HepG2 (cell line): ENCODE data around the gene ETFA. TPM values are rescaled to one million over a fixed set of nuclear protein-coding genes. Genes with fewer than 3 reads are reported as not detected.
A peak's percentile ranks its signal among the peaks of the same experiment; 100 is the strongest.

Experiments
- ATF1 ChIP-seq: IDR thresholded peaks from 2 replicates; pipeline ENCODE4 v1.6.1; 2016; ENCODE audit warnings: mild to moderate bottlenecking, control low read depth
- BATF2 ChIP-seq: sonication (generic); formaldehyde crosslinking; IDR thresholded peaks from 2 replicates; pipeline ENCODE4 v1.8.0; 2022; ENCODE audit warnings: mild to moderate bottlenecking, missing genetic modification reagents, moderate library complexity
- DDIT3 ChIP-seq: sonication (generic); formaldehyde crosslinking; IDR thresholded peaks from 2 replicates; pipeline ENCODE4 v1.4.0; 2020; ENCODE audit warnings: mild to moderate bottlenecking, missing genetic modification reagents
- GABPB1 ChIP-seq: IDR thresholded peaks from 2 replicates; pipeline ENCODE4 v1.6.1; 2016; ENCODE audit warnings: mild to moderate bottlenecking, missing genetic modification reagents, moderate library complexity, missing compliant biosample characterization
- GRHL1 ChIP-seq: sonication (generic); formaldehyde crosslinking; conservative IDR thresholded peaks from 2 replicates; pipeline ENCODE4 v1.8.0; 2022; ENCODE audit warnings: missing genetic modification reagents
- HIVEP1 ChIP-seq: sonication (generic); formaldehyde crosslinking; IDR thresholded peaks from 2 replicates; pipeline ENCODE4 v1.4.0; 2020; ENCODE audit warnings: mild to moderate bottlenecking, missing genetic modification reagents
- ISX ChIP-seq: sonication (generic); formaldehyde crosslinking; conservative IDR thresholded peaks from 2 replicates; pipeline ENCODE4 v1.5.0; 2020; ENCODE audit warnings: missing genetic modification reagents
- LRRFIP1 ChIP-seq: sonication (generic); formaldehyde crosslinking; conservative IDR thresholded peaks from 2 replicates; pipeline ENCODE4 v1.4.0; 2020; ENCODE audit warnings: missing genetic modification reagents
- RAD21 ChIP-seq: fragments of 450-650 bp; formaldehyde crosslinking; IDR thresholded peaks from 2 replicates; pipeline ENCODE4 v1.5.0; 2020; ENCODE audit warnings: mild to moderate bottlenecking
- SAP130 ChIP-seq: IDR thresholded peaks from 2 replicates; pipeline ENCODE4 v1.6.1; 2016; ENCODE audit warnings: low read depth
- SOX6 ChIP-seq, 2 experiments: fragments of 450-650 bp in 1 of 2; sonication (generic) in 1 of 2; formaldehyde crosslinking in 1 of 2; IDR thresholded peaks; 2 replicates each; pipeline versions ENCODE4 v1.4.0 to v1.6.1; 2017 to 2020; ENCODE audit warnings: antibody characterized with exemption in 1 of 2, mild to moderate bottlenecking in 1 of 2, missing genetic modification reagents in 1 of 2
- WIZ ChIP-seq: sonication (generic); formaldehyde crosslinking; IDR thresholded peaks from 2 replicates; pipeline ENCODE4 v1.5.1; 2020; ENCODE audit warnings: mild to moderate bottlenecking, missing genetic modification reagents
- ZFP62 ChIP-seq: sonication (generic); formaldehyde crosslinking; IDR thresholded peaks from 2 replicates; pipeline ENCODE4 v1.4.0; 2020; ENCODE audit warnings: missing genetic modification reagents
- ZFP91 ChIP-seq: sonication (generic); formaldehyde crosslinking; IDR thresholded peaks from 2 replicates; pipeline ENCODE4 v1.9.0; 2022; ENCODE audit warnings: missing genetic modification reagents, mild to moderate bottlenecking, borderline replicate concordance
- ZKSCAN8 ChIP-seq: IDR thresholded peaks from 2 replicates; pipeline ENCODE4 v1.6.1; 2016; ENCODE audit warnings: borderline replicate concordance, missing genetic modification reagents, missing compliant biosample characterization
- ZNF292 ChIP-seq: sonication (generic); formaldehyde crosslinking; IDR thresholded peaks from 2 replicates; pipeline ENCODE4 v1.8.1; 2022; ENCODE audit warnings: mild to moderate bottlenecking, low read depth, missing genetic modification reagents, borderline replicate concordance
- ZNF503 ChIP-seq: sonication (generic); formaldehyde crosslinking; IDR thresholded peaks from 2 replicates; pipeline ENCODE4 v1.4.0; 2020; ENCODE audit warnings: missing genetic modification reagents
- ZNF589 ChIP-seq: sonication (generic); formaldehyde crosslinking; conservative IDR thresholded peaks from 2 replicates; pipeline ENCODE4 v1.8.0; 2022; ENCODE audit warnings: mild to moderate bottlenecking, moderate library complexity, missing genetic modification reagents
- ZNF841 ChIP-seq: sonication (generic); formaldehyde crosslinking; IDR thresholded peaks from 2 replicates; pipeline ENCODE4 v1.8.1; 2023; ENCODE audit warnings: missing genetic modification reagents, borderline replicate concordance
- ZNF883 ChIP-seq: sonication (generic); formaldehyde crosslinking; IDR thresholded peaks from 2 replicates; pipeline ENCODE4 v1.5.1; 2020; ENCODE audit warnings: mild to moderate bottlenecking, missing genetic modification reagents; ENCODE audit errors: not compliant biosample characterization
- polyA plus RNA-seq, 8 experiments: library from polyadenylated mRNA; depleted of rRNA in 3 of 8; stranded (reverse) in 7 of 8; unstranded in 1 of 8; fragments of >200 nt; fragmentation: Illumina TruSeq in 4 of 8; extraction: Trizol in 4 of 8; gene quantifications; 2 replicates each; pipeline versions ENCODE4 v1.2.1 to v1.2.3, GENCODE V29; 2011 to 2016; ENCODE audit warnings: low read depth in 4 of 8, missing spikeins in 1 of 8, mixed read lengths in 1 of 8; ENCODE audit not compliant: insufficient read depth in 1 of 8
- total RNA-seq, 5 experiments: library from RNA; depleted of rRNA; stranded (reverse); fragments of >200 nt; fragmentation: Illumina TruSeq; extraction: Trizol; gene quantifications; 2 replicates each; pipeline ENCODE4 v1.2.3, GENCODE V29; 2016; ENCODE audit warnings: low read depth in 1 of 5

ETFA gene
- total and polyA plus RNA-seq, 2 of the 13 experiments (the other 11 are each of a cell fraction or from before 2014, with no cell fraction given): 291 to 396 TPM

- TF ChIP-seq LRRFIP1 (CRISPR knock-in tag) (no peak), ZFP62 (CRISPR knock-in tag) (no peak), SAP130 (peak; percentile 93), GRHL1 (no peak), ZFP91 (peak; percentile 52), ZNF503 (CRISPR knock-in tag) (no peak), RAD21 (CRISPR knock-in tag) (no peak), GABPB1 (CRISPR knock-in tag) (peak; percentile 78), DDIT3 (CRISPR knock-in tag) (no peak), ZNF883 (CRISPR knock-in tag) (no peak), ATF1 (CRISPR knock-in tag) (peak; percentile 83), WIZ (CRISPR knock-in tag) (0 out of 2 replicates have a peak, but pooled peaks have one; percentile 55), ZKSCAN8 (CRISPR knock-in tag) (no peak), SOX6 (IDR thresholded peaks at IDR 0.05) (no peak), SOX6 (CRISPR knock-in tag; IDR thresholded peaks at IDR 0.05) (peak; percentile 97), HIVEP1 (CRISPR knock-in tag) (peak; percentile 82), ZNF292 (CRISPR knock-in tag) (no peak; the same call in 1 of the 2 replicates), ZNF589 (CRISPR knock-in tag) (no peak), ISX (0 out of 2 replicates have a peak, but pooled peaks have one; percentile 49), ZNF841 (CRISPR knock-in tag) (no peak), BATF2 (CRISPR knock-in tag) (no peak)
Measured at GRCh38 chr15:76336254-76337058, 25.2 kb upstream of the ETFA start, which contains the start of gene ISL2 (continued).
